Stimulated activated CD4-positive, alpha-beta T cell treated with anti-CD3 and anti-CD28 coated beads, Interleukin-1b, Interleukin-23, amount 100 ng/mL, for 4 hours (primary cell): ENCODE measurements around the gene GBGT1.
"Not testable (repeated sequence)": the region's sequence is repeated elsewhere in the genome, so short reads cannot be mapped to it uniquely, and the experiment has no call there.

Experiments used
- DNase-seq, 2 donors: peaks; one replicate each; pipeline ENCODE4 v3.0.0-alpha.2; 2020; ENCODE audit warnings: low read depth in 2 of 2

GBGT1 gene

DNA sequence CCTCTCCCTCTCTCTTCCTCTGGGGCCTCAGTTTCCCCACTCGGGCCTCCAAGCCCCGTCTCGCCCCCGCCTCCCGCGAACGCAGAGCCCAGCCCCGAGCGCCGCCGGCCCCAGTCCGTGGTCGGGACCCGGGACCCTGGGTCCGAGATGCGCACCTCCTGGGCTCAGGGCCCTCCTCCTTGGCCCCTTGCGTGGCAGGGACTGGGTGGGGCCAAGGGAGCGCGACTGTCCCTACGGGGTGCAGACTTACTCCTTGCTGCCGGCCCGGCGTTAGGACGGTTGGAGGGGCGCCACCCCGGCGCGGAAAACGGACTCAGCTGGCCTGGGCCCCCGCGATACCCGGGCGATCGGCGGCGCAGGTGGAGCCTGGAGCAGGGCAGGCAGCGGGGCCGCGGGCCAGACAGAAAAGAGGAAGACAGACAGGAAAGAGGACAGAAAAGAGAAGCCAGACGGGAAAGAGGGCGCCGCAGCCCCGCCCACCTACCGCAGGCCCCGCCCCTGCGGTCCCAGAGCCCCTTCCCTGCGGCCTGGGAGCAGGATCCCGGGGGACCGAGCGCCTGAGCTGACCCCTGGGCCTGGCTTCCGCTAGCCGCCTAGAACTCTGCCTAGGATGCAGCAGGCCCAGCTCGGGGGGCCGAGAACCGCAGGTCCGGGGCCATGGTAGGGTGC lies at the start of gene GBGT1:
Gene GBGT1, minus strand, starts transcription at position 411 of the 669 bp plus-strand sequence. CDS start 1,502 bp downstream, outside the sequence.
- no peak for DNase-seq

DNA sequence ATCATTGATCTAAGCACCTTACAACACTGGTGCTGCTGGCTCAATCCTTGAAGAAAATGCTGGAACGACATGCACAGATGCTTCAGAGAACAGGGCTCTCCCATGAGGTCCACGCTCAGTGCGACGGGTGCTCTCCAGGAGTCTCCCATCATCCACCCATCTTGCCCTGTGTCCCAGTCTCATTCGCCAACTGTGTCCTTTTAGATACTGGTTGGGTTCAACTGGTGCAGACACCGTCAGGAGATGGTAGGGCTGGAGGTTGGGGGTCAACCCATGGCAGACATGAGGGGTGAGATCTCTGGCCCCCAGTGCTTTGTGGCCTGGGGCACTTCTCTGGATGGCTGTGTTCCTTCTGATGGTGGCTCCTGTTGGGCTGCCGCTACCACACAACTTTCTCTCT lies 46.9 kb upstream of the GBGT1 start:
- no peak for DNase-seq

DNA sequence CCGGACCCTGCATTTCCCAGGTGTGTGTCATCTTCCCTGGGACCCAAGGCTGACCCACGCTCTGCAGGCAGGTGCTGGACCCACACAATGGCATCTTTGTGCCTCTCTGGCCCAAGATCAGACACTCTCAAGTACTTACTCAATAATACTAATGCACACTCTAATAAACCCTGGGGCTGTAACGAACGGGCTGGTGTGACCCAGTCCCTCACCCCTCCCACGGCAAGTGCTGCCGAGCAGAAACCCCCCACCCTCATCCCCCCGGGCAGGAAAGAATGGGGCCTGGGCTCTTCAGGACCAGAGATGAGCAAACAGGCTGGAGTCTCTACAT lies 46.5 kb upstream of the GBGT1 start:
- no peak for DNase-seq

DNA sequence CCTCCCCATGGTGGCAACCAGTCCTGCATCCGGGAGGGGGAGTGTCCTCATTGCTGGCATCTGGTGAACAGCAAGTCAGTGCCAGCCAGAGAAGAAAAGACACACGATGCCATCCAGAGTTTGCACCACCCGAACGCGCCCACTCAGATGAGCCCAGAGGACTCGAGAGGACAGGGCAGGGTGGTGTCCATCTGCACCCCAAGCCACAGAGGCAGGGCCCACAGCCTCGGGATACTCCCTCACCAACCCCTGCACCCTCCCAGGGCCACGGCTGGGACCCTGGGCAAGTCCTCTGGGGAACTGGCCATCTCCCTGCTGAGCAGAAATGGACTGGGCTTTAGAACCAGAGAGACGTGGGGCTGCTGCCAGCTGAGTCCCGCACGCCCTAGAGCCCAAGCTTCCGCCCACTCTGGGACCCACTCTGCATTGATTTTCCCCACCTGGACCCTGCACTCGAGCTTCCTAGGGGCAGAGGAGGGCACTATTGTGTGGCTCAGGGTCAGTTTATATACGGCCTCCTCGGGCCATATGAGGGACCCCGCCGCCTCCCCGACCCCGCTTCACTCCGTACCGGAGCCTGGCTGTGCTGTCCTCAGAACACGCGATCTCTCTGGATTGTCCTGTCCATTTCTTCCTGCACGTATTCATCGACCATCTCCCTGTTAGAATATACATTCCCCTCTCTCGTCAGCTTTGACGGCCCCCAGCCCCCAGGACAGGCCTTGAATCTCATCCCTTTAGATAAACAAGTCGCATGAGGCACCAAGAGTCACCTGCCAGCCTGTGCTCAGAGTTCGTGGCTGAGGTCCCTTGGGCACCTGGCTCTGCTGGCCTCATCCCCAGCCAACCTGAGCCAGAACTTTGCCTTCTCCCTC lies 45.9 kb upstream of the GBGT1 start:
- not testable (repeated sequence) for DNase-seq

DNA sequence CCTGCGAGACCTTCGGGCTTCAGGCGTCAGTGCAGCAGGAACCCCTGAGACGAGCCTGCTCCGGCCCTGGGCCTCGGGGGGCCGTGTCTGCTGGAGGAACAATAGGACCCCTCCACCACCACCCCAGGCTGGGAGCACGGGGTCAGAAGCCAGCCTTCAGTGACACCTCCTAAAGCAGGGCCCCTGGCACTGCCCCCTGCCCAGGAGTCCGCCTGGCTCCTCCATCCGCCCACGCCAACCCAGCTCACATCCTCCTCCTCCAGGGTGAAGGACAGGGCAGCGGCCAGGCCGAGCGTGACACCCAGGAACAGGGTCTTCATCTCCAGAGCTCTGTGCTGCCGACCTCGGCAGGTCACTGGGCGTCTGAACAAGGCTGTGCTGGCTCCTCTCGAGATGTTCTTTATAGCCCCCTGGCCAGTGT lies 45.2 kb upstream of the GBGT1 start, which contains the start of gene OBP2B:
Gene OBP2B, minus strand, starts transcription at position 371 of the 421 bp plus-strand sequence. Its CDS starts 51 bp downstream, at position 320.
- DNase-seq, result not testable (repeated sequence)

DNA sequence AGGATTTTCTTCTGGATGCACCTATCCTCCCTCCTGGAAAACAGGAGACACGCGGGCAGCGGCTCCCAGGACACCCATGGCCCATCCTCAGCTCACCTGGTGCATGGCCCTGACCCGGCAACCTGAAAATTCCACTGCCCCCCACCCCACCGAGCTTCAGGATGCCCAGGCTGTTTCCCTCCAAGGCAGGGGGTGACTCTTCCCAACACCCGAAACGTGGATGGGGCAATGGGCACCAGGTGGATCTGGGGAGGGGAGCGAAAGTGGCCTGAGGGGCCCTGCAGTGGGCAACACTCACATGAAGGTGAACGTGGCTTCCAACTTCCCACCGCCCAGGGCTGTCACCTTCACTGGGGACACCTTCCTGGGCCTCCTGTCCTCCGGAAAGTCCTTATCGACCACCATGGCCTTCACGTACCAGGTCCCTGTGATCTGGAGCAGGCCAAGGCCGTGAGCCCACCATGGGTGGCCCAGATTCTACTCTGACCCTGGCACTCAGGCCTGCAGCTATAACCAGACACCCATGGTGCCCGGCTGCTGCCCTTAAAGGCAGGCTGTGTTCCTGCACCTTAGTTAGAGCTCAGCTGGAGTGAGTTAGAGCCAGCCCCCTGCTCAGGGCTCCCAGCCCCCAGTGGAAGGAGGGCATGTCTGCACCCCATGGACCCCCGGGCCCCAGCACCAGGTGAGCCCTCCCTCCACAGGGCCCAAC lies 44.6 kb upstream of the GBGT1 start:
- DNase-seq, result not testable (repeated sequence)

DNA sequence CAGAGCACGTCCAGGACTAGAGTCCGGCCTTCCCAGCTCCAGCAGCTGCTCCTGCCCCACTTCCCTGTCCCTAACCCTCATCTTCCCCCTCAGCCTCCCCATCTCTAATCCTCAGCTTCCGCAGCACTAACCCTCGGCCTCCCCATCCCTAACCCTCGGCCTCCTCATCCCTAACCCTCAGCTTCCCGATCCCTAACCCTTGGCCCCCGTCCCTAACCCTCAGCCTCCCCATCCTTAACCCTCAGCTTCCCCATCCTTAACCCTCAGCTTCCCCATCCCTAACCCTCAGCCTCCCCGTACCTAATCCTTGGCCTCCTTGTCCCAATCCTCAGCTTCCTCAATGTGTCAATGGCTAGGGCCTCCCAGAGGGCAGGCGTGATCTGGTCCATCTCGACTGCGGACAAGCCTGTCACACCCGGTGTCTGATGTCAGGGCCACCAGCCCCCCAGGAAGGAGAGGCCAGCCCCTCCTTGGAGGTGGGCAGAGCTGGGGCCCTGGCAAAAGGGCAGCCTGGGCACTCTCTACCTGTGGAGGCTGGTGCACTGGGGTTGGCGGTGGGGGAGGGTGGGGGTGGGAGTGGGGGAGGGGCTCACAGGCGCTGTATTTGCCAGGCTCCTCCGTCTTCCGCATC lies 43.9 kb upstream of the GBGT1 start:
- DNase-seq, result no peak

DNA sequence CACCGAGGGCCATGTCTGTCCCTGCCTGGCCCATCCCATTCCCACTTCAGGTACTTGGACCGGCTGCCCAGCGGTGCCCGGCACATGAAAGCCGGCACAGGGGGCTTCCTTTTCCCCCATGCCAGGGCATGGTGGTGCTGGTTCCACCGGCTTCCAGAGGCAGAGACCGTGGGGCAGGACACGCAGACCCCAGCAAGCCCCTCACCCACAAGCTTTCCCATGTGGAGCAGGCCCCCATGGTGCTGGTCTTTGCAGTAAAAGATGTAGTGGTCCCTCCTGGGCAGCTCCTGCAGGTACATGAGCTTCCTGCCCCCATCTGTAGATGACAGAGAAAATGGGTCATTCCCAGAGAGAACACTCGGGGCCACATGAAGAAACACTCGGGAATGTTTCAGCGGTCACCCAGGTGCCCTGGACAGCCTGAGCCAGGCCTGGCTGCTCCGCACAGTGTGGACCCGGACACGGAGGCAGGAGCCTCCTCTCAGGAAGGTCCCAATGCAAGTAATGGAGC lies 43.4 kb upstream of the GBGT1 start:
- DNase-seq, result no peak

DNA sequence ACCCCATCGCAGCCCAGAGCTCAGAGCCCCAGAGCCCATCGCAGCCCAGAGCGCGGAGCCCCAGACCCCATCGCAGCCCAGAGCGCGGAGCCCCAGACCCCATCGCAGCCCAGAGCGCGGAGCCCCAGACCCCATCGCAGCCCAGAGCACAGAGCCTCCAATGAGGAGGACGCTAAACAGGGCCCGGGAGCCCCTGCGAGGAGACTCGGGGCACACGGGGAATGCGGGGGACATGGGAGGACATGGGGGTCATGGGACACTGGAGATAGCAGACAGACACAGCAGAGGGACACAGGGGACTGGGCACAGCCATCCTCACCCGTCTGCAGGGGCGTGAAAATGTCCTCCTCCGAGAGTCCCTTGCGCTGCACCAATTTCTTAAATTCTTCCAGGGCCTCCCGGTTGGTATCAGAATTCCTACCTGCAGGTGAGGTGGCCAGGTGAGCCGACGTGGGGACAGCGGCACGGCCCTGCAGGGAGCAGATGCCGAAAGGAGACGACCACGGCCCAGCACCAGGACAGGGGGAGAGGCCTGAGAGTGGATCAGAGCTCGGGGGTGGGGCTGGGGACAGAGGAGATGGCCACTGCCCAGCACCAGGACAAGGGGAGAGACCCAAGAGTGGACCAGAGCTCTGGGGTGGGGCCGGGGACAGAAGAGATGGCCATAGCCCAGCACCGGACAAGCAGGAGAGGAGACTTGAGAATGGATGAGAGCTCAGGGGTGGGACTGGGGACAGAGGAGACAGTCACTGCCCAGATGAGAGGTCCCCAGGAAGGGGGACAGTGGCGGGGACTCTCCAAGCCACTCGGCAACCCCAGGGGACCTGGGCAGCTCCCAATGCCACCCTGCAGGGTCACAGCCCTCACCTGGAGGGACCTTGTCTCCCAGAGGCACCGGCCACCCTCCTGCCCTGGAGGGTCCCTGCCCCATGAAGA lies 42.5 kb upstream of the GBGT1 start:
- DNase-seq, result no peak

DNA sequence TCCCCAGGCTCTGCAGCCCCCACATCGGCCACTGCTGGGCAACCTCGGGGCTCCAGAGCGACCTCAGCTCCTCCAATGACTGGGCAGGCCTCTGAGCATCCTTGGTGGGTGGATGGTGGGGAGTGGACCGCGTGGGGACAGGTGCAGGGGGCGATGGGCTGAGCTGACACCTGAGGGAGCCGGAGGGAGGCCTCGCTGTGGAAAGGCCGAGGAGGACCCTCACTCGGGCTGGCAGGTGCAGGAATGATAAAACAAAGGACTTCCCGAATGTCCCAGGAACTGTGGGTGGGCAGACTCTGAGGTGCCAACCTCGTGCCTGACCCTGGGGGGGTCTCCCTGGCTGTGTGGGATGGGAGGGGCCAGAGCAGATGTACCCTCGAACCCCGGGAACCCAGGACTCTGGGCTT lies 41.8 kb upstream of the GBGT1 start:
- DNase-seq, result not testable (repeated sequence)

DNA sequence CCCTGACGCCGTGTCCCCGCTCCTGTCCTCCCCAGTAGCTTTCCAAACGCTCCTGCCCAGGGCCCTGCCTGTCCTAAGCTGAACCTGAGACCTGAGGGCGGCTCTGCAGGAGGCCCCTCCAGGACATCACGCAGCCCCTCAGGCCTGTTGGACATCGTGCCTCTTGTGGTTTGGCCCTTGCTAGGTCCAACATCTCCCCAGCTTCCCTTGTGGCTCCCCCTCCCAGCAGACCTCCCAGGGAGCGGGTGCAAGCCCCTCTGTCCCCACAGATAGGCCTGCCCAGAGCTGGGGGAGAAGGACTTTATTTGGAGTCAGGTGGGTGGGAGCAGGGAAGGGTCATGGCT lies 41.3 kb upstream of the GBGT1 start:
- DNase-seq, result no peak

DNA sequence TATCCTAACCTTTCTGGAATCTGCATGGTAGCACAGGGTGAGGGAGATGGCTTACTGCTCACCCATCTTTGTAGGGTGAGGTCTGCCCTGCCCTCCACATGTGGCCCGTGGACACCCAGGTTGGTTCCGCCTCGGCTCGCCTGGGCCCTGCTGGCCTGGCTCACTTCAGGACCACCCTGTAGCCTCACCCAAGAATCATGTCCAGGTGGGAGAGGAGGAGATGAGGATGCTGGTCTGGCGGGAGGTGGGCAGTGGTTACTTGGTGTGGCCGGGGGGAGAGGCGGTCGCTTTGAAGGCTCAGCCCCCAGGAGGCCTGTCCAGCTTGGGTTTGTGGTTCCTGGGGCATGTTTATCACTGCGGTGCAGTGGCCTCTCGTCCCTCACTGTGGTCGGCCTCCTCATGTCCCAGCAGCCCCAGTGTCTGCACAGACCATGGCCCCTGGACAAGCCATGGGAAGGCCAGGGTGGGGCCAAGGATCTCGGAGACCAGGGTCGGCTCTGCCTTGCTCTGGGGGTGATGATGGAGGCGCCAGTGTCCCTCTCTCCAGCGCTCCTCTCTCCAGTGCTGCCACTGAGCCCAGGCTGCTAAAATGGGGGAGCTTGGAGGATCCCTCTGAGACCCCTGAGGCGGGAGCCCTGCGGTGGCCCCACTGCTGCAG lies 40.8 kb upstream of the GBGT1 start:
- no peak for DNase-seq

DNA sequence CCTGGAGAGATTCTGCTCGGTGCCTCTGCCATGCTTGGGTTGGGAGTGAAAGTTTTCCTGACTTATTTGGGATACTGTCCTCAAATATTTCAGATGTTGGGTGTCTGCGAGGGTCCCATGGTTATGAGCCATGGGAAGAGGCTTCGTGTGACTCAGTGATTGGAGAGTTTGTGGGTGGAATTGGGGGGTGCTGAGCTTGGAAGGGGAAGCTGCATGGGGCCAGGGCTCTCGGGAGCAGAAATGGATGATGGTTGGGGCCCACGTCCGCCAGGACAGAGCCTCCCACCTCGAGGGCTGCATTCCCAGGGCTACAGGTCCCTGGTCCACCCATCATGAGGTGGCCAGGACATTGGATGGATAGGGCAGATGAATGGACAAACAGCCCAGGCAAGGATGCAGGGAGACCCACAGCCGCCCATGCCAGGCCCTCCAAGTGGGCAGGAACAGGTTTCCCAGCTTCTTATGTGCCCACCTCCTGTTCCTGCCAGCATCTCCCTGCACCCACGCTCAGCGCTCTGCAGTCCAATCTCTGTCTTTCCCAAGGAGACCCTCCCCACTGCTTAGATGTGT lies 39.9 kb upstream of the GBGT1 start:
- DNase-seq, result no peak

DNA sequence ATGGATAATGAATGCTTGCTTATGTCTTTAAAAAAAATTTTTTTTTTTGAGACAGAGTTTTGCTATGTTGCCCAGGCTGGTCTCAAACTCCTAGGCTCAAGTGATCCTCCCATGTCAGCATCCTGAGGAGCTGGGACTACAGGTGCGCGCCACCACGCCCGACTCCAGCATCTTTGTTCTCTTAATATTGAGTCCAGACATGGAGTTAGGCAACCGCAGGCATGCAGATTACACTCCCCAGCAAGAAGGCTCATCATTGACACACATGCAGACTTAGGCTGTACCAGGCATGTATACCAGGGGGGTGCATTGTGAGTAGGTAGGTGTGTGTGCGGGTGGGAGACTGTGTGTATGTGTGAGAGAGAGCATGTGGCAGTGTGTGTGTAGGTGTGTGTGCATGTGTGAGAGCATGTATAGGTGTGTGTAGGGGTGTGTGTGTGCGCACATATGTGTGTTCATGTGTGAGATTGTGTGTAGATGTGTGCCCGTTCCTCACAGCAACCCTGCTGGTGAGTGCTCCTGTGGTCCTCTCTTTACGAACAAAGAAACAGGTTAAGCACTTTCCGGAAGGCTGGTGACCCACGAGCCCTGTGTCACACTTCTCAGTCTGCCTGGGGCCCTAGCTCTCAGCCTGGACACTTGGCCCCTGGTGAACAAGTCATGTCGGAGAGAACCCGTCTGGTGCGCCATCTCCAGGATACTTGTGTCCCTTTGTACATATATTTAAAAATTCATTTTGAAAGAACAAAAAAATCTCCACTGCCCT lies 39.2 kb upstream of the GBGT1 start:
- DNase-seq, result no peak

DNA sequence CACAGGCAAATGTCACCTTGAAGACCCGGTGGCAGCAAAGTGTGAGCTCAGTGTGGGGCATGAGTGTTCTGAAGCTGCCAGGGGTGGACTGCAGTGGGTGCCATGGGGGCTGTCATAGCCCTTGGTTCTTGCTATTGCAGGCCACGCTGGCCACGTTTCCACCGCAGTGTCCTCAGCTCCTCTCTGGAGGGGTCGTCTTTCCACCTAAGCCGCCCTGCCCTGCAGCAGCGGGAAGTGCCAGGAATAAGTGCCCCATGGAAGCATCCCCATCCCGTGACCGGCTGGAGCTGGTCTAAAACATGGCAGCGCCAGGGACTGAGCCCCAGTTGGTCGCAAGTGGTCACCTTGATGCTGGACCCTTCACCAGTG lies 38.4 kb upstream of the GBGT1 start:
- DNase-seq, result no peak

DNA sequence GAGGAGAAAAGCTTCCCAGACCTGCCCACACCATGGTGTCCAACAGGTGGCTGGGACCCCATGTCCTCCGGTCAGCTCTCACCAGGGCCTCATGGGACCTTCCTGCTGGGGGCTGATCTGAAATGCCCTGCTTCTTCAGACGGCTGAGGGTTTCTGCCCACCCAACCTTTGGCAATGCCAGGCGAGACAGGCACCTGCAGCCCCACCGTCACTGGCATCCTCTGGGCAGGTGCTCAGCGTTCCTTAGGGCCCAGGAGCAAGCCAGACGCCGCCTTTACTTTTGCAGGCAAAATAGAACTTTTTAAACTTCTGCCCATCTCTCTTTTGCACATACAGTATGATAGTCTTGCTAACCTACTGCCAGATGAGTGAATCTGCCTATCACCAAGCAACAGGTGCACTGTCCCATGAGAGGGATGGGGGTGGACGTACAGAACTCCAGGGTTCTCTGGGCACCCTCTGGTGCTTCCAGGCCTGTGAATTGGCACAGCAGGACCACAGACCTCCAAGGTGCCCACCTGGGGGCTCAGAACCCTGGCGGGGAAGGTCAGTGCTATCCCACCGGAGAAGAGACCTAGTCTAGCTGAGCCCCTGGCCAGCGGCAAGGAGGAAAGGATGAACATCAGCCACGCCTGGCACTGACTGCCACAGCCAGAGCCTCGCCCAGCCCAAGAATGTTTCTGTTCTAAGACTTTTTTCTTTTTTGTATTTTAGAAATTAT lies 37.9 kb upstream of the GBGT1 start:
- DNase-seq, result no peak

DNA sequence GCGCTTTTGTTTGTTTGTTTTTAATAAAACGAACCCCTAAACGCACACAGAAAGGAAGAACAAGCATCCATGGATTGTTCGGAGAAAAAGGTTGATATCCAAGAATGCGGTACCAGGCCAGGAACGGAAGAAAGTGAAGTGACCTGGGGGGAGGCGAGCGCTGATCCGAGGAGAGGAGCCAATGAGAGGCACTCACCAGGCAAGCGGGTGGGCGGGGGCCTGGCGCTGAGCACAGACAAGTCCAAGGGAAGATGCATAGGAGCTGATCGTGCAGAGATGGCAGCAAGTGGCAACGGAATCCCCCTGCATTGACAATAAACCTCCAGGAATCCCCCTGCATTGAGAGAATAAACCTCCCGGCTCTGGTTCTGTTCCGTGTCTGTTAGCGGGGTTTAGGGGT lies 36.9 kb upstream of the GBGT1 start:
- DNase-seq, result no peak

DNA sequence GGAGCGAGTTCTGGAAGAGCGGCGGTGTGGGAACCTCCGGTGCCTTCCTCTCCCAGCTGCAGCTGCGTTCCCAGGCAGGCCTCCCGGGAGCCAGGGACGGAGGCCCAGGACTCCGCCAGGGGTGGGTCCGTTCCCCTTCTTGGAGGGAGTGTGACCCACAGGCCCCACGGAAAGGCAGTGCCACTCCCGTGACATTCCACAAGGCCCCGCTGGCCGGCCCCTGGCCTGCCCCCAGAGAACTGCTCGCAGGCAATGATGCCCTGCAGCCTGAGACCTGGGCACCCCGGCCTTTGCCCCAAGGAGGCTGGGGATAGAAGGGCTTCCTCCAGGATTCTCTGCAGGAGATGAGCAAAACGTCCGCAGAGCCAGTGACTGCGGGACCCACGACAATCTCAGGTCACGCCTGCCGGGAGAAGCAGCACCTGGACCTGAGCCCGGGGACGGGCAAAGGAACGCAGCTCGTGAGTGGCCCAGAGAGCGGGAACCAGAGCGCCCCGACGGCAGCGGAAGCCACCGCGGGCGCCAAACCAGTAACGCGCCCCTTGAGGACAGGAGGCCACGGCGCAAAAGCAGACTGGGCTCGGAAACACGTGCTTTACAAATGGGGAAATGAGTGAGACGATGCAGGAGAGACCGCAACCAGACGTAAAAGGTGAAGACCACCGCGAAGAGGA lies 36.1 kb upstream of the GBGT1 start:
- peak; percentile 25 to 29 for DNase-seq
